ENCODE measurements around the gene ATP8A2.

DNA sequence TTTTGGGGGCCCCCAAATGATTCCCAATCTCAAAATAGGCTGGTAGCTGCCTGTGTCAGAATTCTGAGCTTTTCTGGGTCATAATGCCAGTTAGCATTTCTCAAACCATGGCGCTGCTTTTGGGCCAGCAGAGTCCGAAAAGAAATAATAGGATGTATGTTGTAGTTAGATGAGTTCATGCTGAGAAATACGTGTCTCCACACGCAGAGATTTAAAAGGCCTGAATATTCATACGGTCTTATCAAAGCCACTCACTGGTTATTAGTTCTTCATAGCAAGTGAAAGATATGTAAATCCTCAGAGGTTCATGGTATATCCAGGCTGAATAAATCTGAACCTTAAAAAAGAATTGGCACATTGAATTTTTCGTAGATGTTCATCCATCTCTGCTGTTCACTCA is 555.6 kb downstream of the ATP8A2 start:
- TF ChIP-seq, protein P1, sequence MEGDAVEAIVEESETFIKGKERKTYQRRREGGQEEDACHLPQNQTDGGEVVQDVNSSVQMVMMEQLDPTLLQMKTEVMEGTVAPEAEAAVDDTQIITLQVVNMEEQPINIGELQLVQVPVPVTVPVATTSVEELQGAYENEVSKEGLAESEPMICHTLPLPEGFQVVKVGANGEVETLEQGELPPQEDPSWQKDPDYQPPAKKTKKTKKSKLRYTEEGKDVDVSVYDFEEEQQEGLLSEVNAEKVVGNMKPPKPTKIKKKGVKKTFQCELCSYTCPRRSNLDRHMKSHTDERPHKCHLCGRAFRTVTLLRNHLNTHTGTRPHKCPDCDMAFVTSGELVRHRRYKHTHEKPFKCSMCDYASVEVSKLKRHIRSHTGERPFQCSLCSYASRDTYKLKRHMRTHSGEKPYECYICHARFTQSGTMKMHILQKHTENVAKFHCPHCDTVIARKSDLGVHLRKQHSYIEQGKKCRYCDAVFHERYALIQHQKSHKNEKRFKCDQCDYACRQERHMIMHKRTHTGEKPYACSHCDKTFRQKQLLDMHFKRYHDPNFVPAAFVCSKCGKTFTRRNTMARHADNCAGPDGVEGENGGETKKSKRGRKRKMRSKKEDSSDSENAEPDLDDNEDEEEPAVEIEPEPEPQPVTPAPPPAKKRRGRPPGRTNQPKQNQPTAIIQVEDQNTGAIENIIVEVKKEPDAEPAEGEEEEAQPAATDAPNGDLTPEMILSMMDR (IDR thresholded peaks at IDR 0.05) = no peak
- TF ChIP-seq POLR2A (IDR thresholded peaks at IDR 0.05) (no peak), POLR2AphosphoS5 (IDR thresholded peaks at IDR 0.05) (no peak)
